BJ (cell line): ENCODE measurements around the gene TCN2. TPM values are rescaled to one million over a fixed set of nuclear protein-coding genes. Genes with fewer than 3 reads are reported as not detected.

ENCODE experiments used
- CTCF ChIA-PET: fragments of 350-600 bp; formaldehyde crosslinking; extraction: SDS; loops from one replicate; lab custom pipeline; 2021; ENCODE audit warnings: antibody characterized with exemption, inconsistent platforms; lab: Yijun Ruan, JAX
- POLR2A ChIA-PET: fragments of 300-600 bp; sonication (Branson Sonifier 250); formaldehyde crosslinking; extraction: SDS; loops from one replicate; lab custom pipeline; 2021; ENCODE audit warnings: antibody characterized with exemption; lab: Charles Lee
- DNase-seq: peaks from one replicate; pipeline ENCODE4 v3.0.0-alpha.2; 2011; ENCODE audit warnings: low read depth
- H3K27me3 ChIP-seq: 2 replicates; pipeline ENCODE4 v1.6.0; 2011; ENCODE audit warnings: low read length; ENCODE audit not compliant: control insufficient read depth, insufficient read depth
- H3K36me3 ChIP-seq: 2 replicates; pipeline ENCODE4 v1.5.1; 2011; ENCODE audit warnings: low read length; ENCODE audit not compliant: control insufficient read depth, insufficient read depth
- H3K4me3 ChIP-seq: 2 replicates; pipeline ENCODE4 v1.5.1; 2011; ENCODE audit warnings: low read depth, mild to moderate bottlenecking, control low read depth, low read length
- CTCF ChIP-seq: IDR thresholded peaks from 2 replicates; pipeline ENCODE4 v1.5.1; 2011; ENCODE audit warnings: low read depth, mild to moderate bottlenecking, control low read depth, inconsistent platforms, low read length, moderate library complexity; ENCODE audit not compliant: insufficient read depth
- polyA plus RNA-seq: library from polyadenylated mRNA; depleted of rRNA; stranded (reverse); fragments of >200 nt; gene quantifications from 2 replicates; pipeline ENCODE4 v1.2.3, GENCODE V29; 2011

Gene TCN2
- polyA plus RNA-seq, 1 experiment = 15.8 TPM

DNA sequence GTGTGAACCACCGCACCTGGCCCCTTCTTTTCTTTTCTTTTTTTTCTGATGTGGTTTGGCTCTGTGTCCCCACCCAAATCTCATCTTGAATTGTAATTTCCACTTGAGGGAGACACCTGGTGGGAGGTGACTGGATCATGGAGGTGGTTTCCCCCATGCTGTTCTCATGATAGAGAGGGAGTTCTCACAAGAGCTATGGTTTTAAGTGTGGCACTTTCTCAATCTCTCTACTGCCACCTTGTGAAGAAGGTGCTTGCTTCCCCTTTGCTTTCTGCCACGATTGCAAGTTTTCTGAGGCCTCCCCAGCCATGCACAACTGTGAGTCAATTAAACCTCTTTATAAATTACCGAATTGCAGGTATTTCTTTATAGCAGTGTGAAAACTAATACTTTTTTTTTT is 4.9 kb upstream of the TCN2 start:
- Histone ChIP-seq H3K4me3 (no peak overlapping the region), H3K36me3 (no peaks in the 10 kb centered on the region), H3K27me3 (no peaks in the 10 kb centered on the region)
- ChIA-PET CTCF (no interaction called here), POLR2A (no interaction called here)
- DNase-seq = no peak
- TF ChIP-seq CTCF = peak; percentile 46

GRCh38 chr22:30603801-30604200 is 3.2 kb upstream of the TCN2 start:
- Histone ChIP-seq H3K36me3 (no peaks in the 10 kb centered on the region), H3K27me3 (no peaks in the 10 kb centered on the region), H3K4me3 (no peak overlapping the region)
- DNase-seq = no peak
- ChIA-PET CTCF (interaction anchor here (1.0 to 2.4 kb wide), 3 partner anchors 11 to 152 kb away, joined by 3 to 5 read pairs (median 4); no protein-coding TSS in a partner anchor), POLR2A (no interaction called here)
- no peak for TF ChIP-seq CTCF

DNA sequence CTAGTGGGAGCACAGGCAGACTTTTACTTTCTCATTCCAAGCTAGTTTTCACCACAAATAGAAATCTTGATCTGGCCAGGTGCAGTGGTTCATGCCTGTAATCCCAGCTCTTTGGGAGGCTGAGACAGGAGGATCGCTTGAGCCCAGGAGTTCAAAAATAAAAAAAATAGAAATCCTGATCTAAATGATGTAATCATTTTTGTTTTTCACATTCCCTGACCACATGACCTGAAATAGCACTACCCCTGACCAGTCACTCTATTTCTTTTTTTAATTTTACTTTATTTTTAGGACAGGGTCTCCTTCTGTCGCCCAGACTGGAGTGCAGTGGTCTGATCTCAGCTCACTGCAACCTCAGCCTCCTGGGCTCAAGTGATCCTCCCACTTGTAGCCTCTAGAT is 2.3 kb upstream of the TCN2 start:
- DNase-seq = no peak
- Histone ChIP-seq H3K27me3 (no peaks in the 10 kb centered on the region), H3K4me3 (no peak overlapping the region), H3K36me3 (no peaks in the 10 kb centered on the region)
- POLR2A ChIA-PET = no interaction called here
- CTCF ChIA-PET = interaction anchor here (0.6 to 2.4 kb wide), 4 partner anchors 10 to 1427 kb away, joined by 3 to 5 read pairs (median 4); no protein-coding TSS in a partner anchor
- TF ChIP-seq CTCF = no peak

DNA sequence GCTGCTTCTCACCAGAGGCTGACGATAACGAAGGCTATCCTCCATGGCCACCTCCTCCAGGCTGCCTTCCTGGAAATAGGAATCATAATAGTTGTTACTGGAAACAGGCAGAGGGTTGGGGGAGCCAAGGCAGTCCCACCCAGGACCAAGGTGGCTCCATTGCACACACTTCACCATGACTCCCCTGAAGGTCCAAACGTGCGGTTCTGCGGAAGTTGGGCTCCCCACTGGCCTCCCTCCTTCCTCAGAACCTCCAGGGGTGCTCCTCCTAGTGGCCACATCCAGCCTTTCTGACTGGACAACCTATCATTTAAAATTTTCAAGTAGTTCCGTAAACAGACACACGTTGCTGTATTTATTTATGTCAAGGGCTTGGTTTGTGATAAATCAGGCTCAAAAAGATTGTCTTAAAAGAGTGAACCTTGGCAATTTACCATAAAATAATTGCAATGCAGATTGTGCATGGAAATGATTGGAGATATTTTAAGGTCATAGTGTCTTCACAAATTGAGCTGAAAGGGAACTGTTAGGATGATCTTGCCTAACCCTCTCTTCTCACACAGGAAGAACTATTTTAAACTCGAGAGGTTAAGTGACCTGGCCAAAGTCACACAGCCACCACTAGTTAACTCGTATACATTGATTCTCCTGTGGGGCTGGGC is 1.4 kb upstream of the TCN2 start:
- TF ChIP-seq CTCF = peak; percentile 70
- ChIA-PET POLR2A (no interaction called here), CTCF (interaction anchor here (0.9 to 3.2 kb wide), 8 partner anchors 8 to 502 kb away, joined by 3 to 15 read pairs (median 5); partner anchors contain the start of genes PES1 and SELENOM)
- no peaks in the 10 kb centered on the region for H3K36me3 ChIP-seq
- H3K4me3 ChIP-seq = no peak overlapping the region
- DNase-seq = no peak
- H3K27me3 ChIP-seq = no peaks in the 10 kb centered on the region

DNA sequence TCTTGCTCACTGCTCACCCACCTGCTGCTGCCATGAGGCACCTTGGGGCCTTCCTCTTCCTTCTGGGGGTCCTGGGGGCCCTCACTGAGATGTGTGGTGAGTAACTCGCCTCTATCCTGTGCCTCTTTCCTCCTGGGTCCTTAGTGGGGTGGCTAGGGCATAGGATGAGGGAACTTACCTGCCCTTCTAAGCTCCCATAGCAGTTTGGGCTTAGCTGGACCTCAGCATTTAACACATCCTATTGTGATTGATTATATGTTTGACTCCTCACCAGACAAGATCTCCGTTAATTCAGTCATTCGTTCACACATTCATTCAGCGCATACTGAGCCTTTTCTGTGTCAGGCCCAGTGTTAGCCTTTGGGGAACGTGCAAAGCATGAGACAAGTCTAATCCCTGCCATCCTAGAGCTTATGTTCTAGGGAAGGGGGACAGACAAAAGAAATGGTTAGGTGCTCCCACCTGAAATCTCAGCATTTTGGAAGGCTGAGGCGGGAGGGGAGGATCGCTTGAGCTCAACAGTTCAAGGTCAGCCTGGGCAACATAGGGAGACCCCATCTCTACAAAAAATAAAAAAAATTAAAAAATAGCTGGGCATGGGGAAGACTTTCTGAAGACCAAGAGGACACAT is 441 bp downstream of the TCN2 start:
- peak overlapping the region; percentile 39; the same call in 1 of the 2 replicates for H3K4me3 ChIP-seq
- H3K36me3 ChIP-seq = no peaks in the 10 kb centered on the region
- DNase-seq = no peak
- ChIA-PET CTCF (interaction anchor here (0.5 to 3.2 kb wide), 3 partner anchors 17 to 353 kb away, joined by 4 to 13 read pairs (median 11); partner anchors contain the start of gene PES1), POLR2A (no interaction called here)
- TF ChIP-seq CTCF = no peak
- H3K27me3 ChIP-seq = no peaks in the 10 kb centered on the region
